Activated naive CD4-positive, alpha-beta T cell treated with anti-CD3 and anti-CD28 coated beads, Interleukin-2, amount 50 U/mL, for 16 hours (primary cell): ENCODE measurements around the gene RAMP3.
"Not testable (repeated sequence)": the region's sequence is repeated elsewhere in the genome, so short reads cannot be mapped to it uniquely, and the experiment has no call there.

Experiments used
- DNase-seq: peaks from one replicate; pipeline ENCODE4 v3.0.0-alpha.2; 2020

RAMP3 gene

GRCh38 chr7:45157653-45158401 is at the start of gene RAMP3:
Gene RAMP3, plus strand, starts transcription at chr7:45157791. Its CDS starts 38 bp downstream, at chr7:45157829.
- DNase-seq: no peak

- no peak for DNase-seq
These were observed 48.7 kb upstream of the RAMP3 start for GRCh38 chr7:45108863-45109262.

GRCh38 chr7:45111298-45112223 is 46.0 kb upstream of the RAMP3 start, which contains the start of gene TBRG4:
Gene TBRG4, minus strand, starts transcription at chr7:45111697. Its CDS starts 2,460 bp downstream, at chr7:45109237.
- DNase-seq: peak; percentile 96

- no peak for DNase-seq
These were observed 44.9 kb upstream of the RAMP3 start for GRCh38 chr7:45112648-45113047.

GRCh38 chr7:45114257-45114656 is 43.3 kb upstream of the RAMP3 start:
- not testable (repeated sequence) for DNase-seq

- DNase-seq: no peak
These were observed 42.7 kb upstream of the RAMP3 start for GRCh38 chr7:45114926-45115325.

- DNase-seq: no peak
These were observed 41.5 kb upstream of the RAMP3 start for GRCh38 chr7:45116048-45116447.

GRCh38 chr7:45117582-45117981 is 40.0 kb upstream of the RAMP3 start:
- no peak for DNase-seq

- DNase-seq: no peak
These were observed 39.3 kb upstream of the RAMP3 start for GRCh38 chr7:45118292-45118691.

GRCh38 chr7:45118889-45119331 is 38.7 kb upstream of the RAMP3 start:
- DNase-seq: no peak

- no peak for DNase-seq
These were observed 38.0 kb upstream of the RAMP3 start for GRCh38 chr7:45119550-45119949.

- DNase-seq: no peak
These were observed 34.4 kb upstream of the RAMP3 start for GRCh38 chr7:45122975-45123860.

- no peak for DNase-seq
These were observed 33.5 kb upstream of the RAMP3 start for GRCh38 chr7:45123913-45124710.

GRCh38 chr7:45125193-45125904 is 32.2 kb upstream of the RAMP3 start:
- no peak for DNase-seq

- no peak for DNase-seq
These were observed 31.4 kb upstream of the RAMP3 start for GRCh38 chr7:45126201-45126600.

GRCh38 chr7:45126920-45127319 is 30.7 kb upstream of the RAMP3 start:
- no peak for DNase-seq

- DNase-seq: no peak
These were observed 28.3 kb upstream of the RAMP3 start for GRCh38 chr7:45129181-45129800.

GRCh38 chr7:45129906-45130305 is 27.7 kb upstream of the RAMP3 start:
- DNase-seq: no peak

GRCh38 chr7:45130910-45131309 is 26.7 kb upstream of the RAMP3 start:
- DNase-seq: no peak

- DNase-seq: no peak
These were observed 25.7 kb upstream of the RAMP3 start for GRCh38 chr7:45131891-45132290.
